Transverse colon (tissue), 4 donors: ENCODE measurements around the gene KCNAB2. TPM values are rescaled to one million over a fixed set of nuclear protein-coding genes. Genes with fewer than 3 reads are reported as not detected.
"Not testable (repeated sequence)": the region's sequence is repeated elsewhere in the genome, so short reads cannot be mapped to it uniquely, and the experiment has no call there.

Experiments used
- DNase-seq: peaks from one replicate; pipeline ENCODE4 v3.0.0-alpha.2; 2019
- H3K27ac ChIP-seq, 4 donors: fragments of 200-600 bp; sonication (generic); 2 replicates each; pipeline ENCODE4 v1.5.1; 2016 to 2018; ENCODE audit warnings: inconsistent platforms in 4 of 4
- H3K27me3 ChIP-seq: fragments of 200-600 bp; sonication (generic); 2 replicates; pipeline ENCODE4 v1.5.1; 2017; ENCODE audit warnings: inconsistent platforms
- H3K36me3 ChIP-seq, 4 donors: fragments of 200-600 bp; sonication (generic); 2 replicates each; pipeline ENCODE4 v1.5.1; 2017 to 2019; ENCODE audit warnings: inconsistent platforms in 4 of 4
- H3K4me1 ChIP-seq, 4 donors: fragments of 200-600 bp; sonication (generic); 2 replicates each; pipeline ENCODE4 v1.5.1; 2017 to 2020; ENCODE audit warnings: inconsistent platforms in 4 of 4
- H3K4me3 ChIP-seq, 4 donors: fragments of 200-600 bp; sonication (generic); 1 replicate in 1 of 4; 2 replicates in 3 of 4; pipeline versions ENCODE4 v1.5.1 to v1.6.1; 2017 to 2019; ENCODE audit warnings: inconsistent platforms in 4 of 4
- H3K9me3 ChIP-seq, 2 donors: fragments of 200-600 bp; sonication (generic); 2 replicates each; pipeline ENCODE4 v1.5.1; 2017 to 2019; ENCODE audit warnings: inconsistent platforms in 2 of 2
- CTCF ChIP-seq, 5 experiments: fragments of 200-600 bp in 3 of 5; fragments of 450-650 bp in 2 of 5; sonication (generic) in 3 of 5; IDR thresholded peaks; 1 replicate in 2 of 5; 2 replicates in 3 of 5; pipeline ENCODE4 v1.5.1; 2016 to 2017; ENCODE audit warnings: antibody characterized with exemption in 5 of 5, inconsistent platforms in 3 of 5, mild to moderate bottlenecking in 2 of 5, moderate library complexity in 1 of 5
- EP300 ChIP-seq: sonication (generic); formaldehyde crosslinking; IDR thresholded peaks from one replicate; pipeline ENCODE4 v1.6.1; 2017; ENCODE audit warnings: antibody characterized with exemption, low read depth
- POLR2A ChIP-seq: fragments of 450-650 bp; IDR thresholded peaks from one replicate; pipeline ENCODE4 v1.6.1; 2016; ENCODE audit warnings: antibody characterized with exemption, mild to moderate bottlenecking, moderate library complexity
- POLR2AphosphoS5 ChIP-seq, 3 donors: sonication (generic); formaldehyde crosslinking; IDR thresholded peaks; one replicate each; pipeline ENCODE4 v1.6.1; 2016; ENCODE audit warnings: antibody characterized with exemption in 3 of 3
- WGBS, 2 donors: methylation state at CpG; one replicate each; pipeline ENCODE4 v1.1.5; 2018; ENCODE audit warnings: low coverage in 1 of 2; 5-methylcytosine and 5-hydroxymethylcytosine counted together
- in situ Hi-C, 4 donors: fragments of 200-750 bp; cut with MboI; loops; one replicate each; pipeline versions ENCODE4 v1.15.0 to v1.15.1; 2017; ENCODE audit warnings: low sequenced_read_pairs in 3 of 4, low pct_ligation_motif_present in 1 of 4, low pct_unique_long_range_greater_than_20kb in 1 of 4
- intact Hi-C: fragments of 100-400 bp; cut with DNase I; formaldehyde crosslinking; loops from one replicate; pipeline ENCODE4 v1.15.1; 2023; ENCODE audit warnings: low total_unique reads
- total RNA-seq, 4 donors: library from RNA; depleted of rRNA; stranded (reverse); fragments of >200 nt; gene quantifications; one replicate each; pipeline ENCODE4 v1.1.0, GENCODE V29; 2016

The KCNAB2 gene
- total RNA-seq, 4 donors from 2014 or later, result 1.00 to 25.4 (median 7.9) TPM

GRCh38 chr1:6011946-6012258, 33.8 kb upstream of the KCNAB2 start:
- H3K27me3 ChIP-seq, result no peaks in the 10 kb centered on the region
- H3K27ac ChIP-seq, result no peak overlapping the region
- H3K4me1 ChIP-seq, result no peaks in the 10 kb centered on the region
- no peaks in the 10 kb centered on the region for H3K36me3 ChIP-seq
- no peak for TF ChIP-seq POLR2A
- no peak for TF ChIP-seq EP300
- no peak for TF ChIP-seq POLR2AphosphoS5 (IDR thresholded peaks at IDR 0.05)
- no peak for TF ChIP-seq CTCF (IDR thresholded peaks at IDR 0.05)
- 69 to 92% methylated on average over 3 of the region's 3 CpGs for WGBS, 2 donors
- intact Hi-C loops, result no loop called here
- no peaks in the 10 kb centered on the region for H3K9me3 ChIP-seq
- in situ Hi-C loops, result no loop called here
- H3K4me3 ChIP-seq, result no peak overlapping the region
- no peak for DNase-seq

- Histone ChIP-seq H3K27me3 (no peaks in the 10 kb centered on the region), H3K9me3 (no peaks in the 10 kb centered on the region), H3K36me3 (no peaks in the 10 kb centered on the region), H3K4me1 (no peaks in the 10 kb centered on the region), H3K27ac (no peak overlapping the region), H3K4me3 (no peak overlapping the region)
- no peak for TF ChIP-seq POLR2AphosphoS5 (IDR thresholded peaks at IDR 0.05)
- intact Hi-C loops (no loop called here), in situ Hi-C loops (no loop called here)
- WGBS, 2 donors, result 76 to 100% methylated on average over 2 to 17 of the region's 17 CpGs
- DNase-seq, result no peak
These were observed 33.0 kb upstream of the KCNAB2 start for GRCh38 chr1:6012529-6013318.

GRCh38 chr1:6013491-6013890, 32.2 kb upstream of the KCNAB2 start:
- Histone ChIP-seq H3K9me3 (no peaks in the 10 kb centered on the region), H3K27ac (no peak overlapping the region), H3K4me1 (no peaks in the 10 kb centered on the region), H3K4me3 (no peak overlapping the region), H3K27me3 (no peaks in the 10 kb centered on the region), H3K36me3 (no peaks in the 10 kb centered on the region)
- DNase-seq, result no peak
- 75% methylated on average over 12 of the region's 12 CpGs; no CpG with 5 or more reads in 1 of the 2 donors for WGBS, 2 donors
- in situ Hi-C loops, result no loop called here
- intact Hi-C loops, result no loop called here
- no peak for TF ChIP-seq POLR2AphosphoS5 (IDR thresholded peaks at IDR 0.05)
- no peak for TF ChIP-seq POLR2A
- TF ChIP-seq CTCF (IDR thresholded peaks at IDR 0.05), result no peak
- TF ChIP-seq EP300, result no peak

- H3K36me3 ChIP-seq, result no peaks in the 10 kb centered on the region
- TF ChIP-seq EP300, result no peak
- TF ChIP-seq POLR2AphosphoS5 (IDR thresholded peaks at IDR 0.05), result no peak
- no peak for TF ChIP-seq POLR2A
- no peaks in the 10 kb centered on the region for H3K9me3 ChIP-seq
- 84 to 87% methylated on average over 3 to 19 of the region's 19 CpGs for WGBS, 2 donors
- H3K27me3 ChIP-seq, result no peaks in the 10 kb centered on the region
- H3K27ac ChIP-seq, result no peak overlapping the region
- DNase-seq, result no peak
- in situ Hi-C loops (no loop called here), intact Hi-C loops (no loop called here)
- H3K4me1 ChIP-seq, result no peaks in the 10 kb centered on the region
- H3K4me3 ChIP-seq, result no peak overlapping the region
These were observed 31.3 kb upstream of the KCNAB2 start for GRCh38 chr1:6014130-6014999.

- no peaks in the 10 kb centered on the region for H3K4me1 ChIP-seq
- intact Hi-C loops (no loop called here), in situ Hi-C loops (no loop called here)
- no peak for DNase-seq
- no peak overlapping the region for H3K27ac ChIP-seq
- TF ChIP-seq EP300 (no peak), CTCF (IDR thresholded peaks at IDR 0.05) (no peak), POLR2AphosphoS5 (IDR thresholded peaks at IDR 0.05) (no peak), POLR2A (no peak)
- H3K9me3 ChIP-seq, result no peaks in the 10 kb centered on the region
- no peaks in the 10 kb centered on the region for H3K27me3 ChIP-seq
- H3K4me3 ChIP-seq, result no peak overlapping the region
- 90% methylated on average over 18 of the region's 21 CpGs; no CpG with 5 or more reads in 1 of the 2 donors for WGBS, 2 donors
- no peaks in the 10 kb centered on the region for H3K36me3 ChIP-seq
These were observed 29.4 kb upstream of the KCNAB2 start for GRCh38 chr1:6016191-6016865.

GRCh38 chr1:6017654-6018053, 28.0 kb upstream of the KCNAB2 start:
- H3K9me3 ChIP-seq, intact Hi-C loops, H3K27me3 ChIP-seq, H3K4me1 ChIP-seq, H3K36me3 ChIP-seq, in situ Hi-C loops, DNase-seq, H3K27ac ChIP-seq, H3K4me3 ChIP-seq: not testable (repeated sequence)
- WGBS, 2 donors, result 40 to 64% methylated on average over 1 to 7 of the region's 7 CpGs
